Erythroblast (primary cell): ENCODE data around the gene KCNS1.

Experiments used
- DNase-seq, 2 experiments: peaks; one replicate each; lab custom pipeline; 2025; lab: John Stamatoyannopoulos, UW
- GATA1 ChIP-seq: IDR thresholded peaks from 2 replicates; pipeline ENCODE4 v1.6.1; 2011; ENCODE audit warnings: low read depth, mild to moderate bottlenecking, control low read depth, low read length, moderate library complexity
- POLR2A ChIP-seq: IDR thresholded peaks from 2 replicates; pipeline ENCODE4 v1.6.1; 2011; ENCODE audit warnings: mild to moderate bottlenecking, low read length

The KCNS1 gene

DNA sequence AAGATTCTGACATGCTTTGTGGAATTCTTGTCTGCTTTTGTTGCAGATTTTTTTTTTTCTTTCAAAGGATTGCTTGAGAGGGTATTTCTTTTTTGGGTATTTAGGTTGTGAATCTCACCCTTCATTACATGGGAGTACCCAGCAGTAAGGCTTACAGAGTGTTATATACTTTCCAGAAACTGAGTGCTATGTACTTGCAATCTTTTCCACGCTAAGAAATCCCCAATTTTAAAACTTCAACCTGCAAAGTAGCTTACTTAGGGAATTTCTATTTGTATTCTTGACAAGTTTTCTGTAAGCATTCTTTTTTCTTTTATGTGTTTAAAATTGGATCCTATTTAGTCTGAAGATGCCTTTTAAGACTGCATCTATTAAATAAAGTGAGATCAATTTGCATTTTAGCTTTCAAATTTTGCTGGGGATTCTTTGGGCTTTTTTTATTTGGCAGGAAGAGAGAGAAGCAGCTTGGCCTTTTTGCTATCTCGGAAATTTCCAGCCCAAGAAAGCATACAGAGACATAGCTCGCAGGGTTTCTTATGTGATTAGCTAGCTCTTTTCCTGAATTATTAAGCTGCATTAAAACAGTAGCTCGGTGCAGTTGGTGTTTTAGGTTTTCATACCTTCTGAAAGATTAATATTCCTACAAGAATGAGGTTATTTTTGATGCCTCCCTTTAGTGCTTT, 42.6 kb downstream of the KCNS1 start:
- TF ChIP-seq POLR2A (no peak), GATA1 (no peak)

DNA sequence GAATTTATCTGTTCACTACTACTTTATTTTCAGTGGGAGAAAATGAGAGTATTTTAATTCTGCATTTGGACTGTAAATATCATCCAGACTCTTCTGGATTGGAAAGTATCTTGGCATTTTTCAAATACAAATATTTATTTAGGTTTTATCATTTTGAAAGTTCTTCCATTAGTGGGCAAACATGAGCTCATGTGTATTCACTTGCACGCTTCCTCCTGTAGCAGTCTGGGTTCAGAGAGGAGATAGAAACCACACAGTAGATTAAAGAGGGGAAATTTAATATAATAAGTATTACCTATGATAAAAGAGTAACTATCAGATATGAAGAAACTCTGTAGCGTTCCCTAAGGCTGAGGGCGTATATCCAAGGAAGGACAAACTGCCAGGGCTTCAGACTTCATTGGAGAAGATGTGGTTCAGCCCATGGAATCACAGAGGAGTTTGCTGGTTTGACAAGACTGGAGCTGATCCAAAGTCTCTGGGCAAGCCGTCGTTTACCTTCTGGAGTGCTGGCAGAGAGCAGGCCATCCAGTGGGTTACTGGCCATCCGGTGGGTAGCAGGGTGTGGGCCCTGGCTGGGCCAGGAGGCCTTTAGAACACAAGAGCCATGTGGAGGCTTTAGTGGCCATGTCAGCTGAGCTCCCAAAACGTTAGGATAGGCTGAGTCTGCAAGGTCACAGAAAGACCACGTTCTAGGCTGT, 44.3 kb downstream of the KCNS1 start:
- no peak for TF ChIP-seq POLR2A
- TF ChIP-seq GATA1, result no peak

More for the DNA sequence above, 42.6 kb downstream of the KCNS1 start:
- no peak for DNase-seq

DNA sequence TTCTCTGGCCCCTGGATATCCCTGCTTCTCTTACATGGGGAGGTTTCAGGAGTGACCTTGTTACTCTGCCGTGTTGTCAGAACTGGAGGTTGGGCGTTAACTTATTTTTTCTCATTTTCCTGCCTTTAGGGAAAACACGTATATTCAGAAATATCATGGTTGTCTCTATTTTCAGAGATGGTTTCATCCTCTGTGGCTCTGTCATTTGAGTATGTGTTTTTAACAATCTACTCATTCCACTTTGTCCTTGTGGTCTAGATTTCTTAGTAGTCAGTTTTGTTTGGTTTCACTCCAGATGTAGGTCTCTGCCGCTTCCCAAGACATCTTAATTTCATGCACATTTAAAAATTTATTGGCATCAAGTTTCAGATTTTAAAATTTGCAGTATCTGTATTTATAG, 45.9 kb downstream of the KCNS1 start:
- TF ChIP-seq POLR2A (no peak), GATA1 (no peak)
- DNase-seq, result no peak

More for the DNA sequence above, 44.3 kb downstream of the KCNS1 start:
- DNase-seq, result no peak

DNA sequence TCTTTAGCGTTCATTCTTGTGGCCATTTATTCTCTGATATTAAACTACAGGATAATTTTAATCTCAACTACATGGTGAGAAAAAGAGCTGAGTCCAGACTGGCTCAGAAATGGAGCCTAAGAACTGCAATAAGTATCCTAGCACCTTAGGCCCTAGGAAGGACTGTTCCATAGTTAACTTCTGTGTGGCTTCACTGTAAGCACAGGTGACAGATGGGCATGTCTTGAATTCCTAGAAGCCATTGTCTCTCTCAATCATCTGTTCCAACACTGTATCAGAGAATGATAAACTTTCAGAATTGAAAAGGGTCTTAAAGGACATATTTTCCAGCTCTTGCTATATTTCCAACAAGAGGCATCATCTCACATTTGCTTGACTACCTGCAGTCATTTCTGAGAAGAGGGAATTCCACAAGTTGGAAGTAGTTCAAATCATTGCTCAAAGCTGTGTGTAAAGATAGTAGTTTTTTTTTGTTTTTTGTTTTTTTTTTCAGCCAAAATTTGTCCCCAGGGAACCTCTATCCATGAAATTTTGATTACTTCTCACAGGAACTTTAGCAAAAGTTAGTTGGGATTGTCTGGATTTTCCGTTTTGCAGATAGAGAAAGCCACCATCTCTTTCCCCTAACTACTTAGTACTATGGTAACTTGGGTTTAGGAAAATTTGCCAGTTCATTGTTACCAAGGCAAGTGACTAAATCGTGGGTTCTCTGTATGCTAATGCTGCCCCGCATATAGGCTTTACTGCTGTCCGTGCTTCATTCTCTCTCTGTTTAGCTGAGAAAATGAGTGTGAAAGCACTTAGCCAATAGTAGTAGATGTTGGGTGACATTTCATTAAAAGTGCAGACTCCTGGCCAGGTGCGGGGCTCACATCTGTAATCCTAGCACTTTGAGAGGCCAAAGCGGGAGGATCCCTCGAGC, 47.2 kb downstream of the KCNS1 start:
- DNase-seq, result no peak
- TF ChIP-seq GATA1 (no peak), POLR2A (no peak)

DNA sequence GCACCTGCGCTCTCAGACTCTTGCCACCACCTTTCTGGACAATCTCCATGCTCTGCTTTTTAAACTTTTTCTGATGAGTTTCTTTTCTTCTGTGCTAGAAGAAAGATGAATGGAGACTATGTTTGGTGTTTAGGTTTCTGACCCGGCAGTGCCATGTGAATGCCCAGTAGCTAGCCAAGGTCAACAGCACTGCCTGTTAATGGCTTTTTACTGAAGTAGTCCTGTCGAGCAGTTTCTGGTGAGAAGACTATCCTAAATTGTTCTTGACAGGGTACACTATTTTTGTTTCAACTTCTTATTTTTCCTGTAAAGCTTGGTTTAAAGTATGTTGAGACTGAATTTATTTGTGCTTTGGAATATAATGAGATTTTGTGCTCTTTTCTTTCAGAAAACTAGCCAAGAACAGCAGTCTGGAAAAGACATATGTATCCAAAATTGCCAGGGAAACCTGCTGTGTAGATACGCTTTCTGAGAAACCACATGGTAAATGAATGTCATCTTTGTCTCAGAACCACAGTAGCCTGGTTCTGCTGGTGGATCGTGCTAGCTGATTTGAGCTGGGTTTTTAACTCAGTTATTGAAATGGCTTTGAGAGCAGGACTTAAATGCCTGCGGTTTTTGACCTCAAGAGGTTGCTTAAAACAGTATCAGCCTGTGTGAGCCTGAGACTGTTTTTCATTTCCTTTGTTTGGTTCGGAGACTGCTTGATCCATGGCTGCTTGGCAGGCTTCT, 48.1 kb downstream of the KCNS1 start:
- TF ChIP-seq POLR2A (no peak), GATA1 (no peak)
- no peak for DNase-seq

DNA sequence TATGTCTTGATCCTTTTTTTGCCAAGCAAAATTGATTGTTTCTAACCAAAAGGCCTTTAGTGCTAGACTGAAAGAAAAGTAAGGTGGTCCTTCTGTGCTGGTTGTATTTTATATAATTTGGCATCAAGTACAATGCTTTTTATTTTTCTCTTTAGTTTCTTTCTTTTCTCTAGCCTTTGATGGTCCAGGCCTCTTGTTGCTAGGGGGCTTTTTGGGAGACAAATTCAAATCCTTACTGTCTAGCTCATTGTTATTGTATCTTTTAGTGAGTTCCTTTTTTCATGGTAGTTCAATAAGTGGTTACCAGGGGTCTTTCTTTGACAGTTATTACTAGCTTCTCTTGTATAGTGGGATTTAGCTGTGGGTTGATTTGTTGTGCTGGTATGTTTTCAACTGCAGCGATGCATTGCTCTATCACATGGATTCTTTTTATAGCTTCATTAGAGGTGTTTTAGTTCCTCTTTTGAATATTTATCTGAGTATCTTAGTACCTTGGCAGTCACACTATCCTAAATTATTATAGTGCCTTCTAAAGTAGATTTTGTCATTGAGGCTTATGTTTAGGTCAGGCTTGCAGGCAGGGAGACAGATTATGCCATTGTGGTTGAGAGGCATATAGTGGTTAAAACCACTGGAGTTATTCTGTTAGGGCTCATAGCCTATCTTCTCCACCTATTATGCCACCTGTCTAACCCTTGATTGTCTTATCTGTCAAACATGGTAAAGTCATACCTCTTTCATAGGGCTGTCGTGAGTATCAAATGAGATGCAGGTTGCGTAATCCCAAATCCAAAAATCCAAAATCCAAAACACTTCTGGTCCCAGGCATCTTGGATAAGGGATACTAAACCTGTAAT, 49.5 kb downstream of the KCNS1 start:
- DNase-seq, result no peak
- no peak for TF ChIP-seq GATA1
- no peak for TF ChIP-seq POLR2A

DNA sequence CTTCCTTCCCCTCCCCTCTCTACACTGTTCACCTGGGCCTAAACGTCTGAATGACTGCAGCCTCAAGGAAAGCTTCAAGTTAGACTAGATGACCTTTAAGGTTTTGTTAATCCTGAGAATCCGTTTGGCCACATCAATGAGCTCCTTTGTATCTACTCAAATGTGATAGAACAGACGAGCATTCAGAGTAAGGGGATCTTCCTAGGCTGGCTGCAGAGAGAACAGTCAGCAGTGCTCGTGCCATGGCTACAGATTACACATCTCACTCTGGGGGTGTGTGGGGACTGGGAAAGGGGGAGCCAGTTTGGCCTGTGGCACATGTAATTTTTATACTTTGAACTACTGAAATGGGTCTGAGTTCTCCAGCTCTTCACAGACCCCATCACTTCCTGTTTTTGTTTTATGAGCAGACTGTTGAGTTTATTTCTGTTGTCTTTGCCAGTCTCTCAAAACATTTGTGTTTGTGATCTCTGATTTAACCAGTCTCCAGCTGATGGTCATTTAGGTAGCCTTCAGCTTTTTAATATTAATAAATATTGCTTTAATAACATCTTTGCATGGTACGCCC, 50.9 kb downstream of the KCNS1 start:
- no peak for DNase-seq
- TF ChIP-seq GATA1 (no peak), POLR2A (no peak)

DNA sequence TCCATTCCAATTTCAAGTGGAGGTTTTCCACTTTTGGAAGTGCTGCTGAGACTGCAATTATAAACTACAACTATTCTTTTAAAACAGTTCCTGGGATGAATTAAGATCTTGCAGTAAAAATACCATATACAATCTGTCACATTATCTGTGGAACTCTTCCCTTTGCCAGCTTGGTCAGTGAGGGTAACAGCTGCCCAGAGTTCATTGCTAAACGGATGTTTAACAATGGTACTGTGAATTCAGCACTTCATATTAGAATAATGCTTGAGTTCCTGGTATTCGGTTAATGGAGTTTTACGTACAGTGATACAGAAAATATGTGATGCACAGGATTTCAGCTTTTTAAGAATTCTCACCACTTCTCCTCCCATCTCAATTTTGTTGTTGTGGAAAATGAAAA, 51.5 kb downstream of the KCNS1 start:
- no peak for DNase-seq
- TF ChIP-seq POLR2A (no peak), GATA1 (no peak)

DNA sequence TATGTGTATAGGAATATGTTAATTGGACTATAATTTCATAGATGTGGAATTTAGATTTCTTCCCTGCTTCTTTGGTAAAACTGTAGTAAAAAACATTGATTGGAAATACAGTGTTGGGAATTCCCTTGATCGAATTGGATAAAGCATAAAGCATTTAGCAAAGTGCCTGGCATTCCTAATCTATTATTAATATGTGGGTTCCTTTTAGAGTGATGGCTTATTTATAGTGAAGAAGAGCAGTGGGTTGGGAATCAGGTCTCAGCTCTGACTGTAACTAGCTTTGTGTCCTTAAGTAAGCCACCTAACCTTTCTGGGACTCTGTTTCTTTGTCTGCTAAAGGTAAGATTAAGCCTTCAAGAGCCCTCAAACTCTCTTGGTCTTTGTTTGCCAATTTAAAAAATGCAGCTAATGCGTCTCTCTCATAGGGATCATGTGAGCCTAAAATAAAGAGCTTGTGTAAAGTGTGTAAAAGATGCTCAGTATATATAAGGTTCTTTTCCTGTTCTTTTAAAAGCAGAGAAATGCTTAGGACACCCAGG, 53.3 kb downstream of the KCNS1 start:
- TF ChIP-seq POLR2A, result no peak
- no peak for TF ChIP-seq GATA1
- no peak for DNase-seq

DNA sequence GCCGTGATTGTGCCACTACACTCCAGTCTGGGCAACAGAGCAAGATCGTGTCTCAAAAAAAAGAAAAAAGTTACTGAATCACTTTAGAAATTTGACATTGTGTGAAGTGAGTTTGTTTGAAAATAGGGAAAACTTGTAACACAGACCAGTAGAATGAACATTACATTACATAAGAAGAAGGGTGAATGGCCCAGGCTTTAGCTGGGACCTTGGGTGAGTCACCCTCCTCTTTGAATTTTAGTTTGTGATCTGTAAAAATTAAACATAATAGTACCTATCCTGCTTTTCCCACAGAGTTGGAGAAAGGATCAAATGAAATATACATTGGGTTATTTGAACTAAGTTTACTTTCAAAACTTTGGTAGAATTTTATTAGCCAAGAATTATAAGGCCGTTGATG, 56.3 kb downstream of the KCNS1 start:
- no peak for DNase-seq
- no peak for TF ChIP-seq POLR2A
- TF ChIP-seq GATA1, result no peak

DNA sequence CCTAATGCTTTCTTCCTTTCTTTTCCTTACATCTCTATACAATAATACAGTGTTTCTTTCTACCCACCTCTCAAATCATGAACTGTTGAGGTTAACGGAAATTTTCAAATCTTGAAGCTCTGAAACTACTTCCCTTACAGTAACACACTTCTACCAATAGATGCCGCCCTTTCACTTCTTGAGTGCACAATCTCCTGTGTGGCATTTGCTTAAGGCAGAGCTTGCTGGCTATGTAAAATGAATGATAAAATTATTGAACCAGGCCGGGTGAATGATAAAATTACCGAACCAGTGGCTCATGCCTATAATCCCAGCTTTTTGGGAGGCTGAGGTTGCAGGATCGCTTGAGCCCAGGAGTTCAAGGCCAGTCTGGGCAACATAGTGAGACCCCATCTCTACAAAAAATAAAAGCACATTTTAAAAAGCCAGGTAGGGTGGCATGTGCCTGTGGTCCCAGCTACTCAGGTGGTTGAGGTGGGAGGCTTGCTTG, 56.8 kb downstream of the KCNS1 start:
- DNase-seq, result peak; percentile 64 to 71

DNA sequence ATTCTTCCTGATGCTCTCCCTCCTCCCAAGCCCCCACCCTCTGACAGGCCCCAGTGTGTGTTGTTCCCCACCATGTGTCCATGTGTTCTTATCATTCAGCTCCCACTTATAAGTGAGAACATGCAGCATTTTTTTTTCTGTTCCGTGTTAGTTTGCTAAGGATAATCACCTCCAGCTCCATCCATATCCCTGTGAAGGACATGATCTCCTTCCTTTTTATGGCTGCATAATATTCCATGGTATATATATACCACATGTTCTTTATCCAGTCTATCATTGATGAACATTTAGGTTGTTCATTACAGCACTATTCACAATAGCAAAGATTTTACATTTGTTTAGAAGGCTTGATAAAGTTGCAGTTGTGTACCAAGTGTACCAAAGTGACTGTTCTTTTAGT, 57.9 kb downstream of the KCNS1 start:
- no peak for DNase-seq
- TF ChIP-seq GATA1 (no peak), POLR2A (no peak)

More for the DNA sequence above, 56.8 kb downstream of the KCNS1 start:
- TF ChIP-seq GATA1 (no peak), POLR2A (no peak)
